OCI-LY3 (cell line): ENCODE measurements around the gene PCBP3.

Source experiments
- CTCF ChIP-seq: fragments of 200-600, 300-600 bp; sonication (generic); IDR thresholded peaks from 2 replicates; pipeline ENCODE4 v1.5.1; 2014; ENCODE audit warnings: antibody characterized with exemption, low read length, low read depth
- EZH2phosphoT487 ChIP-seq: fragments of 200-600 bp; shearing (Covaris generic); IDR thresholded peaks from 2 replicates; pipeline ENCODE4 v1.6.1; 2018; ENCODE audit warnings: antibody characterized with exemption, mixed run types, low read depth

GRCh38 chr21:45766501-45766900, 123.0 kb downstream of the PCBP3 start:
- TF ChIP-seq CTCF, result no peak
- TF ChIP-seq EZH2phosphoT487, result no peak
